HEK293 (cell line): Measurements from ENCODE around the gene WDSUB1.

Experiments
- CTCF ChIA-PET: fragments of 350-600 bp; formaldehyde crosslinking; extraction: SDS; loops from one replicate; lab custom pipeline; 2021; ENCODE audit warnings: antibody characterized with exemption; lab: Yijun Ruan, JAX
- POLR2A ChIA-PET: fragments of 300-600 bp; formaldehyde crosslinking; extraction: SDS; loops from one replicate; lab custom pipeline; 2020; ENCODE audit warnings: antibody characterized with exemption, inconsistent platforms; lab: Yijun Ruan, JAX
- H3K27ac ChIP-seq: fragments of 200-500 bp; sonication (Bioruptor generic); 2 replicates; pipeline ENCODE4 v1.5.1; 2014; ENCODE audit warnings: low read depth, low read length, control low read depth, inconsistent platforms; ENCODE audit errors: extremely low read depth
- H3K36me3 ChIP-seq, 2 experiments: fragments of 200-500 bp in 1 of 2; sonication (Bioruptor generic) in 1 of 2; 1 replicate in 1 of 2; 2 replicates in 1 of 2; pipeline ENCODE4 v1.5.1; 2014 to 2017; ENCODE audit warnings: inconsistent platforms in 2 of 2, low read length in 2 of 2; ENCODE audit not compliant: control insufficient read depth in 2 of 2, insufficient read depth in 1 of 2
- H3K4me1 ChIP-seq: fragments of 200-500 bp; sonication (Bioruptor generic); 2 replicates; pipeline ENCODE4 v1.5.1; 2014; ENCODE audit warnings: mild to moderate bottlenecking, low read length, inconsistent platforms; ENCODE audit not compliant: control insufficient read depth, insufficient read depth
- H3K4me3 ChIP-seq: 2 replicates; pipeline ENCODE4 v1.5.1; 2011; ENCODE audit warnings: low read depth, mild to moderate bottlenecking, control low read depth, low read length, moderate library complexity
- H3K9me3 ChIP-seq: fragments of 200-500 bp; sonication (Bioruptor generic); 2 replicates; pipeline ENCODE4 v1.5.1; 2014; ENCODE audit warnings: low read depth, low read length, inconsistent platforms; ENCODE audit not compliant: control insufficient read depth, insufficient read depth
- BCL11A ChIP-seq: fragments of 450-650 bp; formaldehyde crosslinking; IDR thresholded peaks from 2 replicates; pipeline ENCODE4 v1.5.1; 2016; ENCODE audit warnings: low read depth, missing biosample characterization, missing genetic modification characterization
- RBAK ChIP-seq: fragments of 450-650 bp; formaldehyde crosslinking; IDR thresholded peaks from 2 replicates; pipeline ENCODE4 v1.5.1; 2016; ENCODE audit warnings: missing biosample characterization, missing genetic modification characterization
- TRIM28 ChIP-seq: IDR thresholded peaks from 2 replicates; pipeline ENCODE4 v1.6.1; 2011; ENCODE audit warnings: low read length, control low read depth, borderline replicate concordance
- YY1 ChIP-seq: fragments of 450-650 bp; formaldehyde crosslinking; IDR thresholded peaks from 2 replicates; pipeline ENCODE4 v1.5.1; 2018; ENCODE audit warnings: missing biosample characterization, missing genetic modification characterization
- ZEB2 ChIP-seq: fragments of 450-650 bp; formaldehyde crosslinking; IDR thresholded peaks from 2 replicates; pipeline ENCODE4 v1.5.1; 2016; ENCODE audit warnings: missing biosample characterization, missing genetic modification characterization
- ZFP37 ChIP-seq: fragments of 450-650 bp; formaldehyde crosslinking; IDR thresholded peaks from 2 replicates; pipeline ENCODE4 v1.5.1; 2016; ENCODE audit warnings: missing biosample characterization, missing genetic modification characterization
- ZFP41 ChIP-seq: fragments of 450-650 bp; formaldehyde crosslinking; IDR thresholded peaks from 2 replicates; pipeline ENCODE4 v1.5.1; 2016; ENCODE audit warnings: missing biosample characterization, missing genetic modification characterization, borderline replicate concordance
- ZIC2 ChIP-seq: fragments of 450-650 bp; formaldehyde crosslinking; IDR thresholded peaks from 2 replicates; pipeline ENCODE4 v1.5.1; 2016; ENCODE audit warnings: missing biosample characterization, missing genetic modification characterization
- ZNF221 ChIP-seq: fragments of 450-650 bp; formaldehyde crosslinking; IDR thresholded peaks from 2 replicates; pipeline ENCODE4 v1.5.1; 2017; ENCODE audit warnings: missing biosample characterization, missing genetic modification characterization, borderline replicate concordance
- ZNF302 ChIP-seq: fragments of 450-650 bp; formaldehyde crosslinking; IDR thresholded peaks from 2 replicates; pipeline ENCODE4 v1.5.1; 2016; ENCODE audit warnings: missing biosample characterization, missing genetic modification characterization, low read depth
- ZNF501 ChIP-seq: fragments of 450-650 bp; formaldehyde crosslinking; IDR thresholded peaks from 2 replicates; pipeline ENCODE4 v1.5.1; 2016; ENCODE audit warnings: missing biosample characterization, missing genetic modification characterization
- ZNF558 ChIP-seq: fragments of 450-650 bp; formaldehyde crosslinking; IDR thresholded peaks from 2 replicates; pipeline ENCODE4 v1.5.1; 2016; ENCODE audit warnings: missing biosample characterization, missing genetic modification characterization
- ZNF610 ChIP-seq: fragments of 450-650 bp; formaldehyde crosslinking; IDR thresholded peaks from 2 replicates; pipeline ENCODE4 v1.5.1; 2016; ENCODE audit warnings: missing biosample characterization, missing genetic modification characterization, borderline replicate concordance
- ZNF626 ChIP-seq: fragments of 450-650 bp; sonication (Bioruptor Pico); formaldehyde crosslinking; IDR thresholded peaks from 2 replicates; pipeline ENCODE4 v1.5.1; 2018; ENCODE audit warnings: missing biosample characterization, missing genetic modification characterization, inconsistent platforms
- ZNF785 ChIP-seq: fragments of 450-650 bp; formaldehyde crosslinking; IDR thresholded peaks from 2 replicates; pipeline ENCODE4 v1.5.1; 2016; ENCODE audit warnings: missing biosample characterization, missing genetic modification characterization
- TF ChIP-seq, protein P1 (sequence below): IDR thresholded peaks from 2 replicates; pipeline ENCODE4 v1.6.1; 2011; ENCODE audit warnings: mild to moderate bottlenecking, low read depth, low read length, borderline replicate concordance
- TF ChIP-seq, protein P2 (sequence below): fragments of 450-650 bp; formaldehyde crosslinking; IDR thresholded peaks from 2 replicates; pipeline ENCODE4 v1.5.1; 2016; ENCODE audit warnings: missing biosample characterization, missing genetic modification characterization
- TF ChIP-seq, protein P3 (sequence below): fragments of 450-650 bp; formaldehyde crosslinking; IDR thresholded peaks from 2 replicates; pipeline ENCODE4 v1.5.1; 2016; ENCODE audit warnings: missing biosample characterization, missing genetic modification characterization, low read depth
- TF ChIP-seq, protein P4 (sequence below): fragments of 450-650 bp; formaldehyde crosslinking; IDR thresholded peaks from 2 replicates; pipeline ENCODE4 v1.5.1; 2016; ENCODE audit warnings: missing biosample characterization, missing genetic modification characterization, borderline replicate concordance

Gene WDSUB1

DNA sequence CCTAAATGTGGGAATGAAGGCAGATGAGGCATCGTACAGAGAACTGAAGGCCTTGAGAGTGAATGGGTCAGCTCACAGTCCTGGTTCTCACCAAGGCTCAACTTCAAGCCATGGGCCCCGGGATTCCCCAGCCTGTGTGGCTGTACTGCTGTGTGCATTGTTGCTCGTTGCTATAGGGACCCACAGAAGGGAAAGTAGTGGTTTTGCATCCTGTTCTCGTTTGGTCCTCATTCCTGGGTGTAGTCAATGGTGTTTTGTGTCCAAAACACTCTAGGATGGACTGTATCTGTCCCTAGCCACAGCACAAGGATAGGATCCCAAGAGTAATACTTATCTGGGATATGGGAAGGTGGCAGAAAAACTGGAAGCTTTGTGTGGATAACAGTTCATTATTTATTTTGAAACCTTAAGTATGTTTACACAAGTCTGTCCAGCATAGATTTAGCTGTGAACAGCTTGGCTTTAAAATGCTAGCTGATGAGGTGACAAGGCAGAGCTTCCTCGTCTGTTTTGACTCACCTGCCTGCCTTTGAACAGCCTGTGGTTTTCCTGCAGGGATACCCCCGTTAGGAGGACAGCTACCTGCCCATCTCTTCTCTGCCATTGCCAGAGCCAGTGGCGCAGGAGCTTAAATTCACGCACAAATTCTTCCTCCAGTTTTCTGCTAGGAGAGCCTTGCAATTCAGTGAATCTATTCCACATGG, 85.0 kb downstream of the WDSUB1 start:
- Histone ChIP-seq H3K4me3 (no peak overlapping the region), H3K4me1 (no peaks in the 10 kb centered on the region), H3K36me3 (peaks cover 0 to 80% of the 10 kb centered on the region in 2 experiments; a peak in 1 of 3 replicates), H3K27ac (no peak overlapping the region), H3K9me3 (no peaks in the 10 kb centered on the region)
- POLR2A ChIA-PET = no interaction called here
- CTCF ChIA-PET = no interaction called here
- TF ChIP-seq ZFP41 (tag by site-specific recombination) = no peak
- TF ChIP-seq BCL11A (tag by site-specific recombination) = no peak
- TF ChIP-seq TRIM28 = no peak
- no peak for TF ChIP-seq ZNF610
- TF ChIP-seq, protein P1, sequence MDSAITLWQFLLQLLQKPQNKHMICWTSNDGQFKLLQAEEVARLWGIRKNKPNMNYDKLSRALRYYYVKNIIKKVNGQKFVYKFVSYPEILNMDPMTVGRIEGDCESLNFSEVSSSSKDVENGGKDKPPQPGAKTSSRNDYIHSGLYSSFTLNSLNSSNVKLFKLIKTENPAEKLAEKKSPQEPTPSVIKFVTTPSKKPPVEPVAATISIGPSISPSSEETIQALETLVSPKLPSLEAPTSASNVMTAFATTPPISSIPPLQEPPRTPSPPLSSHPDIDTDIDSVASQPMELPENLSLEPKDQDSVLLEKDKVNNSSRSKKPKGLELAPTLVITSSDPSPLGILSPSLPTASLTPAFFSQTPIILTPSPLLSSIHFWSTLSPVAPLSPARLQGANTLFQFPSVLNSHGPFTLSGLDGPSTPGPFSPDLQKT = no peak

DNA sequence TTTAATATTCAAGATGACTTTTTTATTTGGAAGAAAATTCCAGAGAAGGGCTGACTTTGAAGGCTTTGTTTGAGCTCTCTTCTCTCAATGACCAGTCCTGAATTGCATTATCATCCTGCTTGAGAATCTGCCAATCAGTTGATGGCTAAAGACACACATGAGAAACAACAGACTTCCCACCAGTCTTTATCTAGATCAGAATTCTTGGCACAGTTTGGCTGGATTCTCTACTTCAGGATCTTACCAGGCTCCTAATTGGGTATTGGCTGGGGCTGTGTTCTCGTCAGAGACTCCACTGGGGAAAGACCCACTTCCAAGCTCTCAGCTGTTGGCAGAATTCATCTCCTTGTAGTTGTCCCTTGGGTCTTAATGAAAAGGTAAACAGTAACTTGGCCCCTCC, 86.0 kb downstream of the WDSUB1 start:
- ChIA-PET POLR2A (no interaction called here), CTCF (interaction anchor here (0.6 kb wide), 1 partner anchor 472 kb away, joined by 3 read pairs; no protein-coding TSS in a partner anchor)
- TF ChIP-seq, protein P2, sequence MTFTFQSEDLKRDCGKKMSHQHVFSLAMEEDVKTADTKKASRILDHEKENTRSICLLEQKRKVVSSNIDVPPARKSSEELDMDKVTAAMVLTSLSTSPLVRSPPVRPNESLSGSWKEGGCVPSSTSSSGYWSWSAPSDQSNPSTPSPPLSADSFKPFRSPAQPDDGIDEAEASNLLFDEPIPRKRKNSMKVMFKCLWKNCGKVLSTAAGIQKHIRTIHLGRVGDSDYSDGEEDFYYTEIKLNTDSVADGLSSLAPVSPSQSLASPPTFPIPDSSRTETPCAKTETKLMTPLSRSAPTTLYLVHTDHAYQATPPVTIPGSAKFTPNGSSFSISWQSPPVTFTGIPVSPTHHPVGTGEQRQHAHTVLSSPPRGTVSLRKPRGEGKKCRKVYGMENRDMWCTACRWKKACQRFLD = no peak
- no peak for TF ChIP-seq ZFP37
- no peak for TF ChIP-seq ZNF785 (tag by site-specific recombination)
- TF ChIP-seq ZNF302 (tag by site-specific recombination) = no peak
- TF ChIP-seq RBAK (tag by site-specific recombination) = no peak
- no peak for TF ChIP-seq ZNF626 (tag by site-specific recombination)
- TF ChIP-seq, protein P3, sequence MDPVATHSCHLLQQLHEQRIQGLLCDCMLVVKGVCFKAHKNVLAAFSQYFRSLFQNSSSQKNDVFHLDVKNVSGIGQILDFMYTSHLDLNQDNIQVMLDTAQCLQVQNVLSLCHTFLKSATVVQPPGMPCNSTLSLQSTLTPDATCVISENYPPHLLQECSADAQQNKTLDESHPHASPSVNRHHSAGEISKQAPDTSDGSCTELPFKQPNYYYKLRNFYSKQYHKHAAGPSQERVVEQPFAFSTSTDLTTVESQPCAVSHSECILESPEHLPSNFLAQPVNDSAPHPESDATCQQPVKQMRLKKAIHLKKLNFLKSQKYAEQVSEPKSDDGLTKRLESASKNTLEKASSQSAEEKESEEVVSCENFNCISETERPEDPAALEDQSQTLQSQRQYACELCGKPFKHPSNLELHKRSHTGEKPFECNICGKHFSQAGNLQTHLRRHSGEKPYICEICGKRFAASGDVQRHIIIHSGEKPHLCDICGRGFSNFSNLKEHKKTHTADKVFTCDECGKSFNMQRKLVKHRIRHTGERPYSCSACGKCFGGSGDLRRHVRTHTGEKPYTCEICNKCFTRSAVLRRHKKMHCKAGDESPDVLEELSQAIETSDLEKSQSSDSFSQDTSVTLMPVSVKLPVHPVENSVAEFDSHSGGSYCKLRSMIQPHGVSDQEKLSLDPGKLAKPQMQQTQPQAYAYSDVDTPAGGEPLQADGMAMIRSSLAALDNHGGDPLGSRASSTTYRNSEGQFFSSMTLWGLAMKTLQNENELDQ (tag by site-specific recombination) = no peak
- TF ChIP-seq ZEB2 = no peak
- no peak for TF ChIP-seq ZNF558 (tag by site-specific recombination)
- TF ChIP-seq, protein P4, sequence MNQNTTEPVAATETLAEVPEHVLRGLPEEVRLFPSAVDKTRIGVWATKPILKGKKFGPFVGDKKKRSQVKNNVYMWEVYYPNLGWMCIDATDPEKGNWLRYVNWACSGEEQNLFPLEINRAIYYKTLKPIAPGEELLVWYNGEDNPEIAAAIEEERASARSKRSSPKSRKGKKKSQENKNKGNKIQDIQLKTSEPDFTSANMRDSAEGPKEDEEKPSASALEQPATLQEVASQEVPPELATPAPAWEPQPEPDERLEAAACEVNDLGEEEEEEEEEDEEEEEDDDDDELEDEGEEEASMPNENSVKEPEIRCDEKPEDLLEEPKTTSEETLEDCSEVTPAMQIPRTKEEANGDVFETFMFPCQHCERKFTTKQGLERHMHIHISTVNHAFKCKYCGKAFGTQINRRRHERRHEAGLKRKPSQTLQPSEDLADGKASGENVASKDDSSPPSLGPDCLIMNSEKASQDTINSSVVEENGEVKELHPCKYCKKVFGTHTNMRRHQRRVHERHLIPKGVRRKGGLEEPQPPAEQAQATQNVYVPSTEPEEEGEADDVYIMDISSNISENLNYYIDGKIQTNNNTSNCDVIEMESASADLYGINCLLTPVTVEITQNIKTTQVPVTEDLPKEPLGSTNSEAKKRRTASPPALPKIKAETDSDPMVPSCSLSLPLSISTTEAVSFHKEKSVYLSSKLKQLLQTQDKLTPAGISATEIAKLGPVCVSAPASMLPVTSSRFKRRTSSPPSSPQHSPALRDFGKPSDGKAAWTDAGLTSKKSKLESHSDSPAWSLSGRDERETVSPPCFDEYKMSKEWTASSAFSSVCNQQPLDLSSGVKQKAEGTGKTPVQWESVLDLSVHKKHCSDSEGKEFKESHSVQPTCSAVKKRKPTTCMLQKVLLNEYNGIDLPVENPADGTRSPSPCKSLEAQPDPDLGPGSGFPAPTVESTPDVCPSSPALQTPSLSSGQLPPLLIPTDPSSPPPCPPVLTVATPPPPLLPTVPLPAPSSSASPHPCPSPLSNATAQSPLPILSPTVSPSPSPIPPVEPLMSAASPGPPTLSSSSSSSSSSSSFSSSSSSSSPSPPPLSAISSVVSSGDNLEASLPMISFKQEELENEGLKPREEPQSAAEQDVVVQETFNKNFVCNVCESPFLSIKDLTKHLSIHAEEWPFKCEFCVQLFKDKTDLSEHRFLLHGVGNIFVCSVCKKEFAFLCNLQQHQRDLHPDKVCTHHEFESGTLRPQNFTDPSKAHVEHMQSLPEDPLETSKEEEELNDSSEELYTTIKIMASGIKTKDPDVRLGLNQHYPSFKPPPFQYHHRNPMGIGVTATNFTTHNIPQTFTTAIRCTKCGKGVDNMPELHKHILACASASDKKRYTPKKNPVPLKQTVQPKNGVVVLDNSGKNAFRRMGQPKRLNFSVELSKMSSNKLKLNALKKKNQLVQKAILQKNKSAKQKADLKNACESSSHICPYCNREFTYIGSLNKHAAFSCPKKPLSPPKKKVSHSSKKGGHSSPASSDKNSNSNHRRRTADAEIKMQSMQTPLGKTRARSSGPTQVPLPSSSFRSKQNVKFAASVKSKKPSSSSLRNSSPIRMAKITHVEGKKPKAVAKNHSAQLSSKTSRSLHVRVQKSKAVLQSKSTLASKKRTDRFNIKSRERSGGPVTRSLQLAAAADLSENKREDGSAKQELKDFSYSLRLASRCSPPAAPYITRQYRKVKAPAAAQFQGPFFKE = no peak
- TF ChIP-seq ZNF221 (tag by site-specific recombination) = no peak
- no peak for TF ChIP-seq ZIC2 (tag by site-specific recombination)
- TF ChIP-seq ZNF501 = no peak
- no peak for TF ChIP-seq YY1 (tag by site-specific recombination)
- H3K36me3 ChIP-seq = peaks cover 0 to 83% of the 10 kb centered on the region in 2 experiments; a peak in 1 of 3 replicates
- no peaks in the 10 kb centered on the region for H3K4me1 ChIP-seq
- H3K4me3 ChIP-seq = no peak overlapping the region
- H3K9me3 ChIP-seq = no peaks in the 10 kb centered on the region
- no peak overlapping the region for H3K27ac ChIP-seq
